Activated CD8-positive, alpha-beta memory T cell treated with anti-CD3 and anti-CD28 coated beads, Interleukin-2, amount 50 U/mL, for 48 hours (primary cell): ENCODE data around the gene QRICH2.
"Not testable (repeated sequence)": the region's sequence is repeated elsewhere in the genome, so short reads cannot be mapped to it uniquely, and the experiment has no call there.

Source experiments
- DNase-seq: peaks from one replicate; pipeline ENCODE4 v3.0.0-alpha.2; 2020

QRICH2 gene

GRCh38 chr17:76318586-76318985 lies 10.5 kb upstream of the QRICH2 start:
- DNase-seq = no peak

GRCh38 chr17:76317535-76317934 lies 9.5 kb upstream of the QRICH2 start:
- DNase-seq = no peak

GRCh38 chr17:76314392-76315227 lies 6.5 kb upstream of the QRICH2 start:
- DNase-seq = no peak

- no peak for DNase-seq
Observed at GRCh38 chr17:76312735-76313134, 4.7 kb upstream of the QRICH2 start.

- no peak for DNase-seq
Observed at GRCh38 chr17:76309461-76309860, 1.4 kb upstream of the QRICH2 start.

- no peak for DNase-seq
Observed at GRCh38 chr17:76307299-76307965, 644 bp downstream of the QRICH2 start.

- DNase-seq = not testable (repeated sequence)
Observed at GRCh38 chr17:76305135-76305454, 3.0 kb downstream of the QRICH2 start.

GRCh38 chr17:76304226-76305134 lies 3.6 kb downstream of the QRICH2 start:
- no peak for DNase-seq

- DNase-seq = no peak
Observed at GRCh38 chr17:76297436-76297835, 10.6 kb downstream of the QRICH2 start.

- DNase-seq = no peak
Observed at GRCh38 chr17:76296889-76297288, 11.2 kb downstream of the QRICH2 start.

GRCh38 chr17:76296186-76296585 lies 11.9 kb downstream of the QRICH2 start:
- DNase-seq = no peak

- no peak for DNase-seq
Observed at GRCh38 chr17:76293106-76293505, 15.0 kb downstream of the QRICH2 start.

- DNase-seq = no peak
Observed at GRCh38 chr17:76292567-76292966, 15.5 kb downstream of the QRICH2 start.

- no peak for DNase-seq
Observed at GRCh38 chr17:76281573-76282371, 26.3 kb downstream of the QRICH2 start.

- no peak for DNase-seq
Observed at GRCh38 chr17:76280650-76281049, 27.4 kb downstream of the QRICH2 start.

GRCh38 chr17:76279742-76280287 lies 28.3 kb downstream of the QRICH2 start:
- DNase-seq = no peak

GRCh38 chr17:76278952-76279741 lies 28.9 kb downstream of the QRICH2 start:
- DNase-seq = peak; percentile 98

GRCh38 chr17:76278268-76278908 lies 29.7 kb downstream of the QRICH2 start:
- no peak for DNase-seq

GRCh38 chr17:76277300-76278267 lies 30.5 kb downstream of the QRICH2 start:
- peak; percentile 53 for DNase-seq
